ENCODE results near the gene USP30. TPM values are rescaled to one million over a fixed set of nuclear protein-coding genes. Genes with fewer than 3 reads are reported as not detected.

Gene USP30
- total RNA-seq, 2 experiments from 2014 or later: 11.4 to 11.8 TPM

DNA sequence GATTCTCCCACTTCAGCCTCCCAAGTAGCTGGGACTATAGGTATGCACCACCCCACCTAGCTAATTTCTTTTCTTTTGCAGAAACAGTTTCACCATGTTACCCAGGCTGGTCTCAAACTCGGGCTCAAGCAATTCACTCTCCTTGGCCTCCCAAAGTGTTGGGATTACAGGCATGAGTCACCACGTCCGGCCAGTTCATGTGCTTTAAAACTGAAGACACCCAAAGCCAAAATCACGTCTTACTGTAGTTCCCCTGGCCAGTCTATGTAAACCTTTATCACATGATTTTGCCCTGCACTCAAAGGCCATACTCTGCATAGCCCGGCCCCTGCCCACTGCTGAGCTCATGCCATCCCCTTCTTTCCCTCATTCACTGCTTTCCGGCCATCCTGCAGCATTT, 36.4 kb downstream of the USP30 start:
- H3K4me1 Mint-ChIP-seq (ENCODE audit: low read depth): peaks cover 30% of the 10 kb centered on the region
- ChIA-PET CTCF (interaction anchor here (0.7 kb wide), 1 partner anchor 23 kb away, joined by 3 read pairs; no protein-coding TSS in a partner anchor), POLR2A (no interaction called here)
- H3K4me3 Mint-ChIP-seq: no peak overlapping the region
- H3K27me3 Mint-ChIP-seq: no peaks in the 10 kb centered on the region
- intact Hi-C loops (cut with micrococcal nuclease): no loop called here
- no peak overlapping the region for H3K27ac Mint-ChIP-seq
- no peaks in the 10 kb centered on the region for H3K9me3 Mint-ChIP-seq
- DNase-seq: no peak
- H3K36me3 Mint-ChIP-seq: peaks cover 32% of the 10 kb centered on the region

DNA sequence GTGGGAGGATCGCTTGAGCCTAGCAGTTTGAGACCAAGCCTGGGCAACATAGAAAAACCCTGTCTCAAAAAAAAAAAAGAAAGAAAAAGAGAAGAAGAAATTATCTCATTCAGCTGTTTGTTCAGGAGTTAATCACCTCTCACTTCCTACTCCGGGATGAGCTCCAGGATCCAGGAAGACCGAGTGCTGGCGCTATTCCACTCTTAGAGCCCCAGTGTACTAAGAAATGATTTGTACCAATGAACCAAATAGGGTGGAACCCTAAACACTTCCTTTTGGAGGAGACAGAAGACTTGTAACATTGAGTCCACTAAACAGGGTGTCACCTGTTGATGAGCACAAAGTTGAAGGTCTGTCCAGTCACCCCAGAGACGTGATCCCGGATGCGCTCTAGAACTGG, 37.3 kb downstream of the USP30 start:
- Mint-ChIP-seq H3K27ac (no peak overlapping the region), H3K4me3 (no peak overlapping the region), H3K9me3 (no peaks in the 10 kb centered on the region), H3K36me3 (peaks cover 31% of the 10 kb centered on the region), H3K27me3 (no peaks in the 10 kb centered on the region), H3K4me1 (ENCODE audit: low read depth) (peaks cover 34% of the 10 kb centered on the region)
- ChIA-PET POLR2A (no interaction called here), CTCF (no interaction called here)
- no peak for DNase-seq
- intact Hi-C loops (cut with micrococcal nuclease): loop anchor here (5.0 to 10.0 kb wide), 4 partner anchors 252 to 455 kb away; partner anchors contain the start of gene SELPLG

DNA sequence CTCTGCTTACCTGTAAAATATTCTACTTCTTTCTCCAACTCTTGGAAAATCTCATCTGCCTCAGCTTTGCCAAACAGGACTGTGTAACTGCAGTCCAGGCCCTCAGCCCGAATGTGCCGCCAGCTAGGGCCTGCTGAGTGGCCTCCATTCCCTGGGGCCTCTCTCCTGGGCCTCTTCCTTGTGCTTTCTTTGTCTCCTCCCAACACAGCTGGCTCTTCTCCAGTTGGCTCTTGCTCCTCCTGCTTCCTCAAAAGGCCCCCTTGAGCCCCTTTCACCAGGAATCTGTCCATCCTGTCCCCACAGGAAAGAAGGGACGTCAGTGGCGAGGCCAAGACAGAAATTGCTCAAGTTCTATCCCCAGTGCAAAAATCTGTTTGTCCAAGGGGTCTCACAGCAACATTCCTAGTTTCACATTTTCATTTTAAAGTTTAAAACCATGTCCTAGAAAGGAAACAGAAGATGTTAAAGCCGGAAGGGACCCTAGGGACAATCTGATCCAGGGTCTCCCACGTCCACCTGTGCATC, 40.2 kb downstream of the USP30 start:
- no peaks in the 10 kb centered on the region for H3K9me3 Mint-ChIP-seq
- ChIA-PET POLR2A (interaction anchor here (0.7 to 1.5 kb wide), 4 partner anchors 9 to 235 kb away, joined by 3 to 6 read pairs (median 4); partner anchors contain the start of genes SSH1 and USP30), CTCF (interaction anchor here (0.6 to 6.1 kb wide), 24 partner anchors 8 to 531 kb away, joined by 3 to 39 read pairs (median 4); partner anchors contain the start of genes ACACB, SART3, SVOP and USP30)
- peak overlapping the region; percentile 71 for H3K4me3 Mint-ChIP-seq
- intact Hi-C loops (cut with micrococcal nuclease): loop anchor here (1.0 to 10.0 kb wide), 10 partner anchors 39 to 524 kb away; partner anchors contain the start of genes CORO1C, SELPLG and SSH1
- peaks cover 34% of the 10 kb centered on the region for H3K4me1 Mint-ChIP-seq (ENCODE audit: low read depth)
- H3K27ac Mint-ChIP-seq: peak overlapping the region; percentile 81
- peaks cover 23% of the 10 kb centered on the region for H3K36me3 Mint-ChIP-seq
- DNase-seq: no peak
- no peaks in the 10 kb centered on the region for H3K27me3 Mint-ChIP-seq

DNA sequence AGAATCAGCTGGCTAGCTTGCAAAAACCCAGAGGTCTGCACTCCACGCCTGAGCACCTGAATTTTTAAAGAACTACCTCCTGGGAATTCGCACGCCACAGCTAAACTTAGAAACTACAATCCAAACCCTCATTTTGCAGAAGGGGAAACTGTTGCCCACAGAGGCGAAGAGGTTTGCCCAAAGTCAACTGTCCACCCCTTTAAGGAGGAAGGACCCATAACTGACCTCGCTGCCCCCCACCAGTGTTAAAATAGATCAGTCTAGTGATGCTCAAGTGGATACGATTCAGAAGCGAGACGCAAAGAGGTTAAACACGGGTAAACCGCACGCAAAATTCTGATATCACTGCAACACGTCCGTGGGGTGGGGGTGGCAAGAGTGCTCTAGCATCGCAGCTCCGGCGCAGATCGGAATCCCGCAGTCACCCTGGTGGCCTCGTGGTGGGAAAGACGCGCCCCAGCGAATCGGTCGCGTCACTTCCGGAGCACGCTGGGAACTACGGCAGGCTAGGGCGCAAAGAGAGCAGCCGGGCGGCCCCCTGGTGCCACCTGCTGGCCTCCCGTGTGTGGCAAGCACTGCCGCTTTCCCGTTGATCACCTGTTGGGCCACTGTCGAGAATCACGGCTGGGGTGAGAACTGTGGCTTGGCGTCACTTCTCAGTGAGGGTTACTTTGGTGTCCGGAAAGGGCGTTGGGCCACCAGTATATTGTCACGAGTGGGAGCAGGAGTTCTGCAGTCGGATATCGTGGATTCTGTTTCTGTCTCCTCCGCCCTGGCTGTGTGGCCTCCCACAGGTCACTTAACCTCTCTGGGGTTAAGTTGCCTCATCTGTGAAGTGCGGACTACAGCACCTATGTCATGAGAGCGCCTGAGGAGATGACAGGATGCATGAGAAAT, 40.9 kb downstream of the USP30 start, which contains the start of gene ALKBH2:
ALKBH2 (minus strand) TSS at position 451 of the 897 bp plus-strand sequence. CDS start 686 bp downstream, outside the sequence.
- CTCF ChIA-PET: interaction anchor here (0.6 to 6.1 kb wide), 27 partner anchors 8 to 532 kb away, joined by 3 to 39 read pairs (median 4); partner anchors contain the start of genes ACACB, SART3, SVOP and USP30
- DNase-seq: peak; percentile 97
- POLR2A ChIA-PET: interaction anchor here (0.8 to 1.5 kb wide), 4 partner anchors 9 to 236 kb away, joined by 3 to 6 read pairs (median 4); partner anchors contain the start of genes SSH1 and USP30
- Mint-ChIP-seq H3K4me3 (peak within 1 kb of the TSS; percentile 71), H3K36me3 (peaks cover 23% of the 10 kb centered on the region), H3K4me1 (ENCODE audit: low read depth) (peaks cover 34% of the 10 kb centered on the region), H3K9me3 (no peaks in the 10 kb centered on the region), H3K27ac (peak within 1 kb of the TSS; percentile 81), H3K27me3 (no peaks in the 10 kb centered on the region)
- intact Hi-C loops (cut with micrococcal nuclease): loop anchor here (1.0 to 10.0 kb wide), 10 partner anchors 40 to 524 kb away; partner anchors contain the start of genes CORO1C, SELPLG and SSH1

DNA sequence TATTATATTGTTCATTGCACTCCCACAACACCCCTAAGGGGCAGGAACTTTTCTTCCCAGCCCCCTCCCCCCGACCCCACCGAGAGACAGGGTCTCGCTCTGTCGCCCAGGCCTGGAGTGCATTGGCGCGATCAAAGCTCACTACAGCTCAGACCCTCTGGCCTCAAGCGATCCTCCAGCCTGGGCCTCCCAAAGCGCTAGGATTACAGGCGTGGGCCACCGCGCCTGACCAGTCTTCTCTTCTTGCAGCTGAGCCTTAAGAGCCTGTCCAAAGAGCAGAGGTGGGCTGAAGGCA, 44.7 kb downstream of the USP30 start:
- H3K27ac Mint-ChIP-seq: no peak overlapping the region

DNA sequence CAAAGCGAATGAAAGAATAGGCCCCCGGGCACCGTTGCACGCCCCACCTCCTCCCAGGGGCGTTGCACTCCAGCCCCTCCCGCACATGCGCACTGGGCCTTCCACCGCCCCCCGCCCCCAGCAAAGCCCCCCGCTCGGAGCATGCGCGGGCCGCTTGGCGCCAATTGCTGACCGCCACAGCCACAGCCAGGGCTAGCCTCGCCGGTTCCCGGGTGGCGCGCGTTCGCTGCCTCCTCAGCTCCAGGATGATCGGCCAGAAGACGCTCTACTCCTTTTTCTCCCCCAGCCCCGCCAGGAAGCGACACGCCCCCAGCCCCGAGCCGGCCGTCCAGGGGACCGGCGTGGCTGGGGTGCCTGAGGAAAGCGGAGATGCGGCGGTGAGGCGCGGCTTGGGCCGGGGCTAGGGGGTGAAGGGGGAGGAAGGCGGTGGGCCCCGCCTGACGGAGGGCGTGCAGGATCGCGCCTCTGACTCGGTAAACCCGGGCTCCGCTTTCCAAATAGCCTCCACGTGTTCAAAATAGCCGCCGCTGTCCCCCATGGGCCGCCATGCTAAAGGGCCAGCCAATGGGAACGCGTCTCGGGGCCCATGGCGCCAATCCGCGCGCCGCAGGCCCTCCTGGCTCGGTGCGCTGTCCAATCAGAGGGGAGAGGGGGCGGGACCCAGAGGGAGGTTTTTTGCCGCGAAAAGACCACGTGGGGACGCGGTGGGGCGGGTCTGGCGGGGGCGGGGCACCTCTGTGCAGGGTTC, 45.2 kb downstream of the USP30 start, which contains the start of gene UNG:
UNG (plus strand) TSS at position 163 of the 748 bp plus-strand sequence; CDS start at position 246, 83 bp downstream.
- Mint-ChIP-seq H3K4me3 (peak within 1 kb of the TSS; percentile 81), H3K4me1 (ENCODE audit: low read depth) (peaks cover 35% of the 10 kb centered on the region), H3K27me3 (no peaks in the 10 kb centered on the region), H3K27ac (peak within 1 kb of the TSS; percentile 62), H3K36me3 (peaks cover 32% of the 10 kb centered on the region), H3K9me3 (no peaks in the 10 kb centered on the region)
- ChIA-PET POLR2A (no interaction called here), CTCF (interaction anchor here (1.9 to 4.6 kb wide), 2 partner anchors 14 to 214 kb away, joined by 5 to 49 read pairs; no protein-coding TSS in a partner anchor)
- intact Hi-C loops (cut with micrococcal nuclease): loop anchor here (1.0 to 10.0 kb wide), 5 partner anchors 45 to 535 kb away; partner anchors contain the start of genes ISCU, MMAB, MVK and SELPLG
- DNase-seq: peak; percentile 98

More for the DNA sequence above, 44.7 kb downstream of the USP30 start:
- H3K36me3 Mint-ChIP-seq: peaks cover 34% of the 10 kb centered on the region
- H3K27me3 Mint-ChIP-seq: no peaks in the 10 kb centered on the region
- CTCF ChIA-PET: interaction anchor here (2.3 kb wide), 1 partner anchor 15 kb away, joined by 6 read pairs; no protein-coding TSS in a partner anchor
- POLR2A ChIA-PET: no interaction called here
- intact Hi-C loops (cut with micrococcal nuclease): loop anchor here (1.0 to 10.0 kb wide), 4 partner anchors 45 to 475 kb away; partner anchors contain the start of genes MMAB, MVK, SELPLG and USP30
- H3K9me3 Mint-ChIP-seq: no peaks in the 10 kb centered on the region
- DNase-seq: no peak
- H3K4me3 Mint-ChIP-seq: peak overlapping the region; percentile 81
- peaks cover 40% of the 10 kb centered on the region for H3K4me1 Mint-ChIP-seq (ENCODE audit: low read depth)

DNA sequence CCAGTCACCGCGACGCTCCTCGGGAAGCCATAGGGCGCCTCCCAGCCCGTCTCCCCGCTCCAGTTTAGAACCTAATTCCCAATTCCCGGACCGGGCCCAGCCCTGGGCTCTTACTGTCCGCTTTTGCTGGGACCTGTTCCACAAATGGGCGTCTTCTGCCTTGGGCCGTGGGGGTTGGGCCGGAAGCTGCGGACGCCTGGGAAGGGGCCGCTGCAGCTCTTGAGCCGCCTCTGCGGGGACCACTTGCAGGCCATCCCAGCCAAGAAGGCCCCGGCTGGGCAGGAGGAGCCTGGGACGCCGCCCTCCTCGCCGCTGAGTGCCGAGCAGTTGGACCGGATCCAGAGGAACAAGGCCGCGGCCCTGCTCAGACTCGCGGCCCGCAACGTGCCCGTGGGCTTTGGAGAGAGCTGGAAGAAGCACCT, 45.8 kb downstream of the USP30 start:
- peak overlapping the region; percentile 81 for H3K4me3 Mint-ChIP-seq
- no peak for DNase-seq
- POLR2A ChIA-PET: interaction anchor here (0.7 to 0.8 kb wide), 3 partner anchors 11 to 57 kb away, joined by 3 to 4 read pairs (median 3); no protein-coding TSS in a partner anchor
- peaks cover 31% of the 10 kb centered on the region for H3K4me1 Mint-ChIP-seq (ENCODE audit: low read depth)
- H3K27ac Mint-ChIP-seq: peak overlapping the region; percentile 62
- peaks cover 33% of the 10 kb centered on the region for H3K36me3 Mint-ChIP-seq
- CTCF ChIA-PET: interaction anchor here (1.1 to 4.6 kb wide), 3 partner anchors 13 to 214 kb away, joined by 3 to 49 read pairs (median 5); partner anchors contain the start of gene USP30
- intact Hi-C loops (cut with micrococcal nuclease): loop anchor here (2.0 to 10.0 kb wide), 4 partner anchors 433 to 535 kb away; partner anchors contain the start of genes ISCU, MMAB, MVK and SELPLG
- H3K27me3 Mint-ChIP-seq: no peaks in the 10 kb centered on the region
- no peaks in the 10 kb centered on the region for H3K9me3 Mint-ChIP-seq

DNA sequence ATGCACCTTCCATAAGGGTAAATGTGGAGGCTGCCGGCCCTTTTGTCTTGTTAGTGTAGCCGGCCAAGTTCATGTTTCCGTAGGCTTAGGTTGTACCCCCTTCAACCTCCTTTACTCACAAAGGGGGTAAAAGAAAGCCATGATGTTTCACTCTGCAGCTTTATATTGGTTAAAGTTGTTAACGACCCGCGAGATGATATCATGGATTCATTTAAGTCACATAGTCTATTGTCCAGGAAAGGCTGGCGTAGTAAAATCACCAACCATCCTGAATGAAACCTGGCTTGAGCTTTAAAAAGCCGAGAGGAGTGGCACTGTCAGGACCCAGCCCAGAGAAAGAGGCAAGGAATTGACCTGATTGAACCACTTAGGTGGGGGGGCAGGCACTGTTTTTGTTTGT, 46.3 kb downstream of the USP30 start:
- ChIA-PET POLR2A (interaction anchor here (0.7 to 0.8 kb wide), 3 partner anchors 11 to 56 kb away, joined by 3 to 4 read pairs (median 3); no protein-coding TSS in a partner anchor), CTCF (interaction anchor here (1.1 to 4.6 kb wide), 3 partner anchors 13 to 215 kb away, joined by 3 to 49 read pairs (median 5); partner anchors contain the start of gene USP30)
- H3K4me1 Mint-ChIP-seq (ENCODE audit: low read depth): peaks cover 26% of the 10 kb centered on the region
- H3K9me3 Mint-ChIP-seq: no peaks in the 10 kb centered on the region
- intact Hi-C loops (cut with micrococcal nuclease): loop anchor here (2.0 to 10.0 kb wide), 4 partner anchors 434 to 536 kb away; partner anchors contain the start of genes ISCU, MMAB, MVK and SELPLG
- peaks cover 36% of the 10 kb centered on the region for H3K36me3 Mint-ChIP-seq
- no peaks in the 10 kb centered on the region for H3K27me3 Mint-ChIP-seq
- H3K27ac Mint-ChIP-seq: peak overlapping the region; percentile 55
- H3K4me3 Mint-ChIP-seq: peak overlapping the region; percentile 81
- DNase-seq: no peak

DNA sequence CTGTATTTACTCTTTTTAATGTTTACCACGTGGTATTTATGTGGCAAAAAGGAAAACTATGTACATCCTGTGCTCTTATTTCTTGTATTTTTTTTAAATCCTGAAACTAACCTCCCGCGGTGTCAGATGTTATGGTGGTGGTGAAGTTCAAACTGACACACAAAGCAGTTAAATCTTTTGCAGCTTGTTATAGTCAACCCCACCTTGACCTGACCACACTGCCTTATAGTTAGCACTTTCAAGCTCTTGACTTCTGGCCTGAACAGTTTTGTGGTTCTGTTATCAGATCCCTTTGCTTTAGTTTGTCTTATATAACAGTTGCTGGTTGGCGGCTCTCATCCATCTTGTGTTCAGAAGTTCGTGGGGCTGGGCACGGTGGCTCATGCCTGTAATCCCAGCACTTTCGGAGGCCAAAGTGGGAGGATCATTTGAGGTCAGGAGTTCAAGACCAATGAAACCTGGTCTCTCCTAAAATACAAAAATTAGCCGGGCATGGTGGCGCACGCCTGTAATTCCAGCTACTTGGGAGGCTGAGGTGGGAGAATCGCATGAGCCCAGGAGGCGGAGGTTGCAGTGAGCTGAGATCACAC, 47.1 kb downstream of the USP30 start:
- peaks cover 20% of the 10 kb centered on the region for H3K4me1 Mint-ChIP-seq (ENCODE audit: low read depth)
- H3K27ac Mint-ChIP-seq: no peak overlapping the region
- ChIA-PET POLR2A (no interaction called here), CTCF (interaction anchor here (1.1 to 4.6 kb wide), 3 partner anchors 12 to 286 kb away, joined by 3 to 49 read pairs (median 3); partner anchors contain the start of gene USP30)
- no peaks in the 10 kb centered on the region for H3K9me3 Mint-ChIP-seq
- peaks cover 42% of the 10 kb centered on the region for H3K36me3 Mint-ChIP-seq
- no peak for DNase-seq
- intact Hi-C loops (cut with micrococcal nuclease): loop anchor here (2.0 to 10.0 kb wide), 4 partner anchors 435 to 537 kb away; partner anchors contain the start of genes ISCU, MMAB, MVK and SELPLG
- H3K27me3 Mint-ChIP-seq: no peaks in the 10 kb centered on the region
- H3K4me3 Mint-ChIP-seq: peak overlapping the region; percentile 81

DNA sequence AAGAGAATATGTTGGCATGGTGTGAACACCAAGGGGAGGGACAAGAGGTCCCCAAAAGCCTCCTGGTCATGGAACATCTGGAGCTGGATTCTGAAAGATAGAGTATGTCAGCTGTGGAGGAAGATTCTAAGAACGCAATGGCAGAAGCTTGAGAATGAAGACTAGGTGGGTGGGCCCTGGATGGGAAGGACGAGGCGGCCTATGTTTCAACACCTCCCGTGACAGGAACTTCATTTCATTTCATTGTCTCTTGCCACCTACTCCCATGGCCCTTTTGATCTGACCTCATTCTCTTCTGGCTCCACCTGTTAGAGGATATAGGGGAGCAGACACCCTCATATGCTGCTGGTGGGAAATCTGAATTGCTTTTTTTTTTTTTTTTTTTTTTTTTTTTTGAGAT, 48.4 kb downstream of the USP30 start:
- no peaks in the 10 kb centered on the region for H3K27me3 Mint-ChIP-seq
- POLR2A ChIA-PET: no interaction called here

More for the DNA sequence above, 48.4 kb downstream of the USP30 start:
- intact Hi-C loops (cut with micrococcal nuclease): no loop called here
- no peak for DNase-seq
- no peaks in the 10 kb centered on the region for H3K9me3 Mint-ChIP-seq
- H3K27ac Mint-ChIP-seq: no peak overlapping the region
- peaks cover 48% of the 10 kb centered on the region for H3K36me3 Mint-ChIP-seq
- H3K4me1 Mint-ChIP-seq (ENCODE audit: low read depth): peaks cover 20% of the 10 kb centered on the region
- CTCF ChIA-PET: interaction anchor here (1.2 to 4.6 kb wide), 2 partner anchors 11 to 285 kb away, joined by 3 to 49 read pairs; no protein-coding TSS in a partner anchor
- no peak overlapping the region for H3K4me3 Mint-ChIP-seq

All from activated CD4-positive, alpha-beta memory T cell treated with anti-CD3 and anti-CD28 coated beads for 36 hours (primary cell).